H4 (cell line): ENCODE data around the gene TRMT112. TPM values are rescaled to one million over a fixed set of nuclear protein-coding genes. Genes with fewer than 3 reads are reported as not detected.
"Not testable (repeated sequence)": the region's sequence is repeated elsewhere in the genome, so short reads cannot be mapped to it uniquely, and the experiment has no call there.

ENCODE experiments used
- DNase-seq: peaks from one replicate; pipeline ENCODE4 v3.0.0-alpha.2; 2015; ENCODE audit warnings: low spot score
- total RNA-seq: library from RNA; depleted of rRNA; stranded (reverse); fragments of >200 nt; shearing (Covaris generic); gene quantifications from 2 replicates; pipeline ENCODE4 v1.2.3, GENCODE V29; 2014

Gene TRMT112
- total RNA-seq, 1 experiment from 2014 or later: 511 TPM

- DNase-seq: no peak
These were observed 4.4 kb downstream of the TRMT112 start for GRCh38 chr11:64312947-64313346.

- DNase-seq: not testable (repeated sequence)
These were observed 9.6 kb downstream of the TRMT112 start for GRCh38 chr11:64307795-64308194.

GRCh38 chr11:64306876-64307622 lies 10.3 kb downstream of the TRMT112 start:
- DNase-seq: no peak

GRCh38 chr11:64306563-64306875 lies 10.8 kb downstream of the TRMT112 start:
- no peak for DNase-seq

GRCh38 chr11:64305691-64306562 lies 11.4 kb downstream of the TRMT112 start:
- peak; percentile 45 for DNase-seq

- DNase-seq: peak; percentile 97
These were observed 12.2 kb downstream of the TRMT112 start, which contains the start of gene ESRRA for GRCh38 chr11:64305075-64305690. Gene ESRRA, plus strand, starts transcription at chr11:64305524. Its CDS starts 1,656 bp downstream, at chr11:64307180.

GRCh38 chr11:64304316-64305072 lies 12.9 kb downstream of the TRMT112 start:
- DNase-seq: peak; percentile 85

GRCh38 chr11:64304032-64304315 lies 13.4 kb downstream of the TRMT112 start:
- no peak for DNase-seq

- no peak for DNase-seq
These were observed 14.0 kb downstream of the TRMT112 start for GRCh38 chr11:64303109-64304031.

GRCh38 chr11:64299847-64300648 lies 17.3 kb downstream of the TRMT112 start, which contains the start of gene CATSPERZ:
Gene CATSPERZ, plus strand, starts transcription at chr11:64300358. Its CDS starts 53 bp downstream, at chr11:64300411.
- DNase-seq: no peak

- DNase-seq: no peak
These were observed 18.2 kb downstream of the TRMT112 start for GRCh38 chr11:64298966-64299846.

GRCh38 chr11:64297699-64298358 lies 19.5 kb downstream of the TRMT112 start:
- DNase-seq: no peak

- no peak for DNase-seq
These were observed 20.3 kb downstream of the TRMT112 start for GRCh38 chr11:64296830-64297698.

GRCh38 chr11:64296236-64296635 lies 21.1 kb downstream of the TRMT112 start:
- DNase-seq: no peak

- DNase-seq: no peak
These were observed 21.6 kb downstream of the TRMT112 start for GRCh38 chr11:64295760-64296159.

GRCh38 chr11:64294774-64295173 lies 22.6 kb downstream of the TRMT112 start:
- DNase-seq: no peak
